GM10248 (cell line): ENCODE measurements around the gene ARSG.
"Not testable (repeated sequence)": the region's sequence is repeated elsewhere in the genome, so short reads cannot be mapped to it uniquely, and the experiment has no call there.

Experiments
- CTCF ChIA-PET: fragments of 300-600 bp; sonication (Branson Sonifier 250); formaldehyde crosslinking; extraction: SDS; loops from one replicate; lab custom pipeline; 2021; ENCODE audit warnings: antibody characterized with exemption; lab: Yijun Ruan, JAX
- POLR2A ChIA-PET: fragments of 350-650 bp; sonication (Branson Sonifier 250); formaldehyde crosslinking; extraction: SDS; loops from one replicate; lab custom pipeline; 2020; ENCODE audit warnings: antibody characterized with exemption; lab: Yijun Ruan, JAX
- DNase-seq: peaks from one replicate; pipeline ENCODE4 v3.0.0; 2012; ENCODE audit errors: extremely low spot score
- CTCF ChIP-seq: IDR thresholded peaks from 2 replicates; pipeline ENCODE4 v1.5.1; 2012; ENCODE audit warnings: mild to moderate bottlenecking, low read depth; ENCODE audit errors: extremely low read depth, missing control alignments, control extremely low read depth

The ARSG gene

DNA sequence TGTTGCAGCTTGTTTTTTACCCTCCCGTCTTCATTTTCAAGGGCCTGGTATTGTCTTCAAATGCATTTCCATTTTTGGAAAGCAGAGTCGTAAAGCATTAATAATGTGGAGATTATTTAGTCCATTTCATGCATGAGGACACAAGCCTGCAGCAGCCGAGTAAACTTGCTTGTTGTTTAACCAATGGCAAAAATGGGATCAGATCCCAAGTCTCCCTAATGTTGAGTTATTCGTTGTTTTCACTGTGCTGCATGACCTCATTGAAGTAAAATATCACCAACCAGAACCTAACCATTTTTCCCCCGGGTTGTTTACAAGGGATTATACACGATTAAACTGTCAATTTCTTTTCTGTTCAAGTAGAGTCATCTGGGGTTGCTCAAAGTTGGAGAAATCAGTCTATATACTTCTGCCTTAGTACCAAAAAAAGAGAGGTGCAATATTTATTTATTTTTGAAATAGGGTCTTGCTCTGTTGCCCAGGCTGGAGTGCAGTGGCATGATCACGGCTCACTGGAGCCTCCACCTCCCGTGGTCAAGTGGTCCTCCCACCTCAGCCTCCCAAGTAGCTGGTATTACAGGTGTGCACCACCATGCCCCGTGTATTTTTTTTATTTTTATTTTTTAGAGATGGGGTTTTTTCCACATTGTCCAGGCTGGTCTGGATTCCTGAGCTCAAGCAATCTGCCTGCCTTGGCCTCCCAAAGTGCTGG is 31.1 kb upstream of the ARSG start:
- TF ChIP-seq CTCF, result no peak
- no peak for DNase-seq
- CTCF ChIA-PET, result interaction anchor here (1.5 to 4.2 kb wide), 5 partner anchors 13 to 202 kb away, joined by 4 to 18 read pairs (median 5); partner anchors contain the start of genes AMZ2 and WIPI1
- POLR2A ChIA-PET, result no interaction called here

DNA sequence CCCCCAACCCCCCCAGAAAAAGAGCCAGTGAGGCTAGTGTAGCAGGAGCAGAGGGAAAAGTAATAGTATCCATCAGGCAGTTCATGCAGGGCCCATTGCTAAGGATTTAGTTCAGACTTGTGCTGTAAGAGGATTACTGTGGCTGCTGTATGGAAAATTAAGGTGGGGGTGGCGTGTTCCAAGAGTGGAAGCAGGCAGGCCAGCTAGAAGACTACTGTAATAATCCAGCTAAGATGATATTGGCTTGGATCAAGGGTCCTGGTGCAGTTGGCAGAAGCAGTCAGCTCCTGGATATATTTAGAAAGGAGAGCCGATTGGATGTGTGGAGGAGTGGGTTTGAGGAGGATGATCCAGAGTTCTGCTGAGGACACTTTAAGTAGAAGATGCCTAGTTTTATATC is 28.8 kb upstream of the ARSG start:
- CTCF ChIA-PET, result interaction anchor here (1.0 to 5.2 kb wide), 10 partner anchors 9 to 207 kb away, joined by 3 to 56 read pairs (median 12); partner anchors contain the start of gene AMZ2
- POLR2A ChIA-PET, DNase-seq: not testable (repeated sequence)

DNA sequence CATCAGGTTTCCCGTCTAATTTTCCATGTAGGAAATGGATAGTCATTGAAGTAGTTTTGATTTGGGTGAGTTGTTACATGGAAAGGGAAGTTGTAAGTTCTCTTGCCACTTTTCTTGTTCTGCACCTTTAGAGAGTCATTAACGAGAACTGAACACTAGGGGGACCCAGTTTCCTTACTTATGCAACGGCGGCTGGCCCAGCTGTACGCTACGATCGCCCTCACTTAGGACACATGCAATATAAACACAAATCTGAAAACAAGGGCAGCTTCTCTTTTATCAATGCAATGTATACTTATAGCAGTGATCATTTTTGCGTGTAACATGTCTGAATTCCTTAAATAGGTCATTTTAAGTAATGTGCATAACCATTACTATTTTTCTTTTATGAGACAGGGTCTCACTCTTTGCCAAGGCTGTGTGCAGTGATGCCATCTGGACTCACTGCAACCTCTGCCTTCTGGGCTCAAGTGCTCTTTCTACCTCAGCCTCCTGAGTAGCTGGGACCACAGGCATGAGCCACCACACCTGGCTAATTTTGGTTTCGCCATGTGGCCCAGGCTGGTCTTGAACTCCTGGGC is 28.1 kb upstream of the ARSG start:
- POLR2A ChIA-PET, result not testable (repeated sequence)
- CTCF ChIA-PET, result interaction anchor here (1.0 to 5.2 kb wide), 16 partner anchors 8 to 206 kb away, joined by 3 to 56 read pairs (median 5); partner anchors contain the start of genes AMZ2 and WIPI1

GRCh38 chr17:68265833-68266232 is 25.5 kb upstream of the ARSG start:
- DNase-seq, result not testable (repeated sequence)
- CTCF ChIA-PET, result interaction anchor here (1.8 to 5.2 kb wide), 5 partner anchors 15 to 196 kb away, joined by 6 to 56 read pairs (median 28); partner anchors contain the start of gene WIPI1

More for the DNA sequence above, 28.1 kb upstream of the ARSG start:
- peak; percentile 38 for TF ChIP-seq CTCF
- DNase-seq, result peak; percentile 29

DNA sequence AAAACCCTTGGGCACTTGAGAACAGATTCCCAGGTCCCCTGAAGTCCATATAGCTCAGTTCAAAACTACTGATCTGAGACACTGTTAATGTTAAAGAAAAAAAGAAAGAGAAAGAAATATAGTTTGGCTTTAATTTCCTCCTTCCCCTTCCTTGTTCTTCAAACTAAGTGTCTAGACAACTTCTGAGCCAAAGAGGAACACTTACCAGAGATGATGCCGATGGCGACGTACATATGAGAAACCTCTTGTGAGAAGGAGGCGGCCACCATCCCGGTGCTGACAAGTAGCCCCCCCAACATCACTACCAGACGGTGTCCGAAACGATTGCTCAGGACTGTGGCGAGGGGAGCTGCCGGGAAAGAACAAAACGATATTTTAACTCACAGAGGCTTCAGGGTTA is 17.6 kb upstream of the ARSG start:
- CTCF ChIA-PET, result interaction anchor here (3.1 to 3.5 kb wide), 2 partner anchors 13 to 125 kb away, joined by 9 to 13 read pairs; no protein-coding TSS in a partner anchor
- POLR2A ChIA-PET, result no interaction called here
- TF ChIP-seq CTCF, result no peak
- DNase-seq, result no peak

More at GRCh38 chr17:68265833-68266232, 25.5 kb upstream of the ARSG start:
- POLR2A ChIA-PET, result not testable (repeated sequence)

DNA sequence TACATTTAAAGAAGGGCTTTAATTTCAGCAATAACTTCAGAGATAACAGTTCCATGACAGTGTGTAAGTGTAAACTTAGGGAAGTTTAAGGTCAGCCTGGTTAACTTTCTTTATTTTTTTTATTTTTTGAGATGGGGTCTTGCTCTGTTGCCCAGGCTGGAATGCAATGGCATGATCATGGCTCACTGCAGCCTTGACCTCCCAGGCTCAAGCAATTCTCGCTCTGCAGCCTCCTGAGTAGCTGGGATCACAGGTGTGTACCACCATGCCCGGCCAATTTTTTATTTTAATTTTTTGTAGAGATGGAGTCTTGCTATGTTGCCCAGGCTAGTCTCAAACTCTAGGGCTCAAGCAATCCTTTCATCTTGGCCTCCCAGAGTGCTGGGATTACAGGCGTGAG is 15.0 kb upstream of the ARSG start:
- CTCF ChIA-PET, result interaction anchor here (3.1 to 3.5 kb wide), 2 partner anchors 10 to 123 kb away, joined by 9 to 13 read pairs; no protein-coding TSS in a partner anchor

GRCh38 chr17:68277807-68278206 is 13.5 kb upstream of the ARSG start:
- no peak for TF ChIP-seq CTCF
- CTCF ChIA-PET, result interaction anchor here (1.5 kb wide), 1 partner anchor 10 kb away, joined by 4 read pairs; no protein-coding TSS in a partner anchor
- POLR2A ChIA-PET, result no interaction called here
- no peak for DNase-seq

More for the DNA sequence above, 15.0 kb upstream of the ARSG start:
- POLR2A ChIA-PET, DNase-seq: not testable (repeated sequence)

DNA sequence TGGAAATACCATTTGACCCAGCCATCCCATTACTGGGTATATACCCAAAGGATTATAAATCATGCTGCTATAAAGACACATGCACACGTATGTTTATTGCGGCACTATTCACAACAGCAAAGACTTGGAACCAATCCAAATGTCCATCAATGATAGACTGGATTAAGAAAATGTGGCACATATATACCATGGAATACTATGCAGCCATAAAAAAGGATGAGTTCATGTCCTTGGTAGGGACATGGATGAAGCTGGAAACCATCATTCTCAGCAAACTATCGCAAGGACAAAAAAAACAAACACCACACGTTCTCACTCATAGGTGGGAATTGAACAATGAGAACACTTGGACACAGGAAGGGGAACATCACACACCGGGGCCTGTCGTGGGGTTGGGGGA is 9.3 kb upstream of the ARSG start:
- POLR2A ChIA-PET, CTCF ChIA-PET, DNase-seq: not testable (repeated sequence)
